Gastrocnemius medialis (tissue), 4 donors: ENCODE measurements around the gene DPP8. TPM values are rescaled to one million over a fixed set of nuclear protein-coding genes. Genes with fewer than 3 reads are reported as not detected.

Source experiments
- ATAC-seq, 2 donors: fragments of 150-250 bp; one replicate each; pipeline ENCODE4 v1.9.1; 2016
- DNase-seq, 2 donors: peaks; one replicate each; pipeline ENCODE4 v3.0.0-alpha.2; 2019
- H3K27ac ChIP-seq, 4 donors: fragments of 200-600 bp; sonication (generic); 1 replicate in 1 of 4; 2 replicates in 3 of 4; pipeline ENCODE4 v1.5.1; 2016 to 2018; ENCODE audit warnings: mild to moderate bottlenecking in 2 of 4, moderate library complexity in 1 of 4
- H3K27me3 ChIP-seq, 3 donors: fragments of 200-600 bp; sonication (generic) in 2 of 3; 1 replicate in 1 of 3; 2 replicates in 2 of 3; pipeline versions ENCODE4 v1.5.1 to v1.6.0; 2016 to 2019; ENCODE audit warnings: mild to moderate bottlenecking in 1 of 3, moderate library complexity in 1 of 3
- H3K36me3 ChIP-seq, 2 donors: fragments of 200-600 bp; sonication (generic) in 1 of 2; one replicate each; pipeline ENCODE4 v1.5.1; 2017 to 2018
- H3K4me1 ChIP-seq, 2 donors: fragments of 200-600 bp; sonication (generic) in 1 of 2; one replicate each; pipeline ENCODE4 v1.5.1; 2016 to 2017; ENCODE audit warnings: mild to moderate bottlenecking in 2 of 2
- H3K4me3 ChIP-seq, 4 donors: fragments of 200-600 bp; sonication (generic) in 3 of 4; 1 replicate in 1 of 4; 2 replicates in 3 of 4; pipeline ENCODE4 v1.5.1; 2016 to 2019; ENCODE audit warnings: mild to moderate bottlenecking in 2 of 4
- H3K9me3 ChIP-seq, 3 donors: fragments of 200-600 bp; sonication (generic) in 2 of 3; 1 replicate in 1 of 3; 2 replicates in 2 of 3; pipeline ENCODE4 v1.5.1; 2016 to 2019
- CTCF ChIP-seq, 5 experiments: fragments of 450-650 bp in 3 of 5; fragments of 200-600 bp in 2 of 5; sonication (generic) in 2 of 5; IDR thresholded peaks in 4 of 5; conservative IDR thresholded peaks in 1 of 5; 1 replicate in 4 of 5; 2 replicates in 1 of 5; pipeline ENCODE4 v1.5.1; 2016 to 2019; ENCODE audit warnings: antibody characterized with exemption in 5 of 5, mild to moderate bottlenecking in 3 of 5, moderate library complexity in 3 of 5
- POLR2A ChIP-seq, 2 donors: fragments of 450-650 bp; IDR thresholded peaks; one replicate each; pipeline ENCODE4 v1.6.1; 2017; ENCODE audit warnings: antibody characterized with exemption in 2 of 2, mild to moderate bottlenecking in 2 of 2, moderate library complexity in 2 of 2
- in situ Hi-C, 4 donors: fragments of 200-750 bp; cut with MboI; loops; one replicate each; pipeline versions ENCODE4 v1.15.0 to v1.8.0; 2017; ENCODE audit warnings: low sequenced_read_pairs in 4 of 4
- intact Hi-C: fragments of 100-400 bp; cut with DNase I; formaldehyde crosslinking; loops from one replicate; pipeline ENCODE4 v1.15.1; 2023; ENCODE audit warnings: low total_unique reads
- total RNA-seq, 4 donors: library from RNA; depleted of rRNA; stranded (reverse); fragments of >200 nt; gene quantifications; one replicate each; pipeline versions ENCODE4 v1.1.0 to v1.2.3, GENCODE V29; 2016

The DPP8 gene
- total RNA-seq, 4 donors from 2014 or later, result 36.9 to 76.6 (median 48.0) TPM

GRCh38 chr15:65518633-65519285 lies 1.3 kb upstream of the DPP8 start:
- no peak for TF ChIP-seq POLR2A (IDR thresholded peaks at IDR 0.05)
- no peak for TF ChIP-seq CTCF (IDR thresholded peaks at IDR 0.05 in 4 of 5, conservative IDR thresholded peaks at IDR 0.05 in 1 of 5)
- Histone ChIP-seq H3K4me1 (peaks cover 23 to 27% of the 10 kb centered on the region in 2 donors), H3K9me3 (no peaks in the 10 kb centered on the region), H3K36me3 (peaks cover 0 to 3% of the 10 kb centered on the region in 2 donors), H3K4me3 (no peak overlapping the region), H3K27ac (peak overlapping the region in 1 of 4 donors; percentile 96), H3K27me3 (no peaks in the 10 kb centered on the region)
- in situ Hi-C loops, result no loop called here
- ATAC-seq, result no peak
- intact Hi-C loops, result no loop called here
- no peak for DNase-seq

- Histone ChIP-seq H3K36me3 (peaks cover 0 to 3% of the 10 kb centered on the region in 2 donors), H3K27ac (peak overlapping the region; percentile 82 to 96 (median 96)), H3K4me1 (peaks cover 29 to 36% of the 10 kb centered on the region in 2 donors), H3K4me3 (peak overlapping the region in 3 of 4 donors; percentile 98 to 100 (median 100)), H3K27me3 (no peaks in the 10 kb centered on the region), H3K9me3 (no peaks in the 10 kb centered on the region)
- intact Hi-C loops (loop anchor here (2.0 kb wide), 2 partner anchors 13 to 93 kb away; partner anchors contain the start of genes HACD3 and INTS14), in situ Hi-C loops (no loop called here)
- ATAC-seq, result peak; percentile 11 to 43
- DNase-seq, result no peak
- TF ChIP-seq CTCF (IDR thresholded peaks at IDR 0.05 in 4 of 5, conservative IDR thresholded peaks at IDR 0.05 in 1 of 5), result no peak
- TF ChIP-seq POLR2A (IDR thresholded peaks at IDR 0.05), result no peak
Observed at GRCh38 chr15:65517866-65518207, 348 bp upstream of the DPP8 start.

GRCh38 chr15:65512807-65513416 lies 4.6 kb downstream of the DPP8 start:
- DNase-seq, result peak in 1 of 2 donors; percentile 20
- Histone ChIP-seq H3K27ac (peak overlapping the region; percentile 57 to 71 (median 58)), H3K27me3 (no peaks in the 10 kb centered on the region), H3K9me3 (no peaks in the 10 kb centered on the region), H3K4me1 (peaks cover 43 to 53% of the 10 kb centered on the region in 2 donors), H3K4me3 (peak overlapping the region in 3 of 4 donors; percentile 17 to 32 (median 21)), H3K36me3 (peaks cover 0 to 27% of the 10 kb centered on the region in 2 donors)
- no peak for TF ChIP-seq POLR2A (IDR thresholded peaks at IDR 0.05)
- no peak for TF ChIP-seq CTCF (IDR thresholded peaks at IDR 0.05 in 4 of 5, conservative IDR thresholded peaks at IDR 0.05 in 1 of 5)
- intact Hi-C loops, result no loop called here
- in situ Hi-C loops, result no loop called here
- peak in 1 of 2 donors; percentile 10 for ATAC-seq

GRCh38 chr15:65512189-65512588 lies 5.3 kb downstream of the DPP8 start:
- ATAC-seq (no peak), DNase-seq (no peak)
- Histone ChIP-seq H3K4me3 (peak overlapping the region in 2 of 4 donors; percentile 17 to 32), H3K4me1 (peaks cover 40 to 53% of the 10 kb centered on the region in 2 donors), H3K27ac (peak overlapping the region; percentile 57 to 71 (median 58)), H3K9me3 (no peaks in the 10 kb centered on the region), H3K27me3 (no peaks in the 10 kb centered on the region), H3K36me3 (peaks cover 0 to 30% of the 10 kb centered on the region in 2 donors)
- TF ChIP-seq CTCF (IDR thresholded peaks at IDR 0.05 in 4 of 5, conservative IDR thresholded peaks at IDR 0.05 in 1 of 5), result no peak
- no peak for TF ChIP-seq POLR2A (IDR thresholded peaks at IDR 0.05)
- intact Hi-C loops (no loop called here), in situ Hi-C loops (no loop called here)
